GM23338 (cell line): ENCODE measurements around the gene MTR. TPM values are rescaled to one million over a fixed set of nuclear protein-coding genes. Genes with fewer than 3 reads are reported as not detected.
A peak's percentile ranks its signal among the peaks of the same experiment; 100 is the strongest.

ENCODE experiments used
- ATAC-seq: fragments of 200-7000 bp; cut with Tn5 transposase; 3 replicates; pipeline ENCODE4 v1.9.1; 2020
- DNase-seq: peaks from one replicate; pipeline ENCODE4 v3.0.0-alpha.2; 2015; ENCODE audit warnings: low spot score
- H2AFZ ChIP-seq: fragments of 200-600 bp; sonication (generic); 2 replicates; pipeline ENCODE4 v1.8.0; 2016; ENCODE audit warnings: antibody characterized with exemption, mild to moderate bottlenecking, moderate library complexity
- H3F3A ChIP-seq: fragments of 200-600 bp; sonication (generic); replicated peaks from 2 replicates; pipeline ENCODE4 v1.8.0; 2017; ENCODE audit warnings: antibody characterized with exemption, mixed run types, low read depth
- H3K27ac ChIP-seq: fragments of 200-600 bp; sonication (generic); 2 replicates; pipeline ENCODE4 v1.6.1; 2016; ENCODE audit warnings: low read depth
- H3K27me3 ChIP-seq: fragments of 200-600 bp; sonication (generic); 2 replicates; pipeline ENCODE4 v1.8.0; 2016; ENCODE audit warnings: mild to moderate bottlenecking, mixed run types, moderate library complexity; ENCODE audit not compliant: insufficient read depth
- H3K36me3 ChIP-seq: fragments of 200-600 bp; sonication (generic); 2 replicates; pipeline ENCODE4 v1.8.0; 2016; ENCODE audit warnings: mild to moderate bottlenecking; ENCODE audit not compliant: insufficient read depth
- H3K4me1 ChIP-seq: fragments of 200-600 bp; sonication (generic); 2 replicates; pipeline ENCODE4 v1.8.0; 2016; ENCODE audit warnings: mild to moderate bottlenecking, moderate library complexity; ENCODE audit not compliant: insufficient read depth
- H3K4me2 ChIP-seq: fragments of 200-600 bp; sonication (generic); 2 replicates; pipeline ENCODE4 v1.7.1; 2017; ENCODE audit warnings: mixed run types
- H3K4me3 ChIP-seq: fragments of 200-600 bp; sonication (generic); 2 replicates; pipeline ENCODE4 v1.6.1; 2016; ENCODE audit warnings: mixed run types
- H3K79me2 ChIP-seq: fragments of 200-600 bp; sonication (generic); replicated peaks from 2 replicates; pipeline ENCODE4 v1.8.0; 2017; ENCODE audit warnings: mild to moderate bottlenecking; ENCODE audit not compliant: insufficient read depth
- H3K9me2 ChIP-seq: fragments of 200-600 bp; sonication (generic); 2 replicates; pipeline ENCODE4 v1.8.0; 2017; ENCODE audit not compliant: insufficient read depth
- H4K20me1 ChIP-seq: fragments of 200-600 bp; sonication (generic); replicated peaks from 2 replicates; pipeline ENCODE4 v1.8.0; 2017; ENCODE audit warnings: mild to moderate bottlenecking; ENCODE audit not compliant: insufficient read depth
- H3K27ac Mint-ChIP-seq: 2 replicates; pipeline ENCODE4 v1.8.0; 2020; ENCODE audit warnings: inconsistent platforms, mild to moderate bottlenecking, moderate library complexity, mixed read lengths
- H3K27me3 Mint-ChIP-seq: 3 replicates; pipeline ENCODE4 v1.8.0; 2022; ENCODE audit warnings: low read depth, mild to moderate bottlenecking, moderate library complexity, mixed read lengths, inconsistent platforms; ENCODE audit not compliant: insufficient read depth, poor library complexity
- H3K36me3 Mint-ChIP-seq: 3 replicates; pipeline ENCODE4 v1.8.0; 2021; ENCODE audit warnings: low read depth, mild to moderate bottlenecking, inconsistent platforms, moderate library complexity, mixed read lengths
- H3K4me1 Mint-ChIP-seq: 3 replicates; pipeline ENCODE4 v1.8.0; 2020; ENCODE audit warnings: mild to moderate bottlenecking, inconsistent platforms, mixed read lengths
- H3K4me3 Mint-ChIP-seq: 3 replicates; pipeline ENCODE4 v1.8.0; 2021; ENCODE audit warnings: moderate library complexity, mild to moderate bottlenecking, inconsistent platforms, mixed read lengths
- H3K9me3 Mint-ChIP-seq: 3 replicates; pipeline ENCODE4 v1.8.0; 2020; ENCODE audit warnings: moderate library complexity, mild to moderate bottlenecking, inconsistent platforms, mixed read lengths
- CREB1 ChIP-seq: fragments of 250-450 bp; sonication (Bioruptor Pico); IDR thresholded peaks from 2 replicates; pipeline ENCODE4 v1.5.0; 2020; ENCODE audit warnings: low read depth, mild to moderate bottlenecking, moderate library complexity
- CTCF ChIP-seq, 2 experiments: fragments of 200-600 bp in 1 of 2; sonication (generic) in 1 of 2; conservative IDR thresholded peaks; 2 replicates each; pipeline versions ENCODE4 v1.5.1 to v1.6.1; 2016 to 2017; ENCODE audit warnings: antibody characterized with exemption in 2 of 2, low read depth in 2 of 2, mild to moderate bottlenecking in 2 of 2, moderate library complexity in 1 of 2
- ETS1 ChIP-seq: IDR thresholded peaks from 2 replicates; pipeline ENCODE4 v1.6.1; 2016; ENCODE audit warnings: antibody characterized with exemption
- EZH2phosphoT487 ChIP-seq: fragments of 200-600 bp; sonication (generic); IDR thresholded peaks from one replicate; pipeline ENCODE4 v1.8.1; 2018; ENCODE audit warnings: antibody characterized with exemption; ENCODE audit not compliant: unreplicated experiment
- JUNB ChIP-seq: IDR thresholded peaks from one replicate; pipeline ENCODE4 v1.6.1; 2016; ENCODE audit warnings: antibody characterized with exemption; ENCODE audit not compliant: unreplicated experiment
- POLR2AphosphoS5 ChIP-seq: IDR thresholded peaks from 2 replicates; pipeline ENCODE4 v1.6.1; 2016; ENCODE audit warnings: antibody characterized with exemption, low read depth
- STAT1 ChIP-seq: IDR thresholded peaks from one replicate; pipeline ENCODE4 v1.6.1; 2016; ENCODE audit warnings: antibody characterized with exemption; ENCODE audit not compliant: unreplicated experiment
- ZNF114 ChIP-seq: fragments of 250-450 bp; sonication (Bioruptor Pico); IDR thresholded peaks from 2 replicates; pipeline ENCODE4 v1.5.0; 2020; ENCODE audit warnings: mild to moderate bottlenecking, moderate library complexity
- ZNF331 ChIP-seq: fragments of 250-450 bp; sonication (Bioruptor Pico); IDR thresholded peaks from 2 replicates; pipeline ENCODE4 v1.5.0; 2020; ENCODE audit warnings: low read depth, mild to moderate bottlenecking, moderate library complexity
- ZNF462 ChIP-seq: fragments of 250-450 bp; sonication (Bioruptor Pico); IDR thresholded peaks from 2 replicates; pipeline ENCODE4 v1.5.0; 2020; ENCODE audit warnings: mild to moderate bottlenecking, moderate library complexity
- polyA plus RNA-seq: library from polyadenylated mRNA; unstranded; fragments of >200 nt; fragmentation: Nextera tagmentation; extraction: Ambion mirVana; gene quantifications from 2 replicates; pipeline ENCODE4 v1.2.1, GENCODE V29; 2016
- total RNA-seq: library from RNA; depleted of rRNA; stranded (reverse); fragments of >200 nt; shearing (Covaris generic); gene quantifications from 2 replicates; pipeline ENCODE4 v1.2.3, GENCODE V29; 2014

Gene MTR
- total and polyA plus RNA-seq, 2 experiments from 2014 or later: 6.4 to 20.0 TPM

- Mint-ChIP-seq H3K36me3 (peaks cover 3% of the 10 kb centered on the region; the same call in 2 of the 3 replicates), H3K4me3 (no peak overlapping the region), H3K27me3 (no peaks in the 10 kb centered on the region), H3K27ac (no peak overlapping the region), H3K9me3 (no peaks in the 10 kb centered on the region), H3K4me1 (no peaks in the 10 kb centered on the region; the same call in 2 of the 3 replicates)
- Histone ChIP-seq H3K4me1 (no peaks in the 10 kb centered on the region), H3K27me3 (no peaks in the 10 kb centered on the region), H4K20me1 (0 out of 2 replicates have a peak, but pooled peaks cover 4% of the 10 kb centered on the region), H3K36me3 (no peaks in the 10 kb centered on the region; the same call in none of the 2 replicates), H2AFZ (no peak overlapping the region), H3K79me2 (no peaks in the 10 kb centered on the region), H3K9me2 (no peaks in the 10 kb centered on the region), H3K4me2 (no peak overlapping the region), H3K27ac (no peak overlapping the region), H3F3A (no peaks in the 10 kb centered on the region), H3K4me3 (no peak overlapping the region)
- TF ChIP-seq ETS1 (no peak), POLR2AphosphoS5 (no peak), CREB1 (CRISPR knock-in tag) (no peak), CTCF (conservative IDR thresholded peaks at IDR 0.05; ENCODE audit: low read depth in 2 of 2) (peak; percentile 30 to 33), EZH2phosphoT487 (no peak), ZNF114 (CRISPR knock-in tag) (no peak)
- DNase-seq (no peak), ATAC-seq (no peak)
These were observed 55.2 kb downstream of the MTR start for GRCh38 chr1:236850077-236850979.

GRCh38 chr1:236851871-236852270, 56.8 kb downstream of the MTR start:
- H3K4me2 ChIP-seq: no peak overlapping the region
- H3K79me2 ChIP-seq: no peaks in the 10 kb centered on the region
- no peak overlapping the region for H2AFZ ChIP-seq
- no peaks in the 10 kb centered on the region for H3K27me3 ChIP-seq
- Mint-ChIP-seq H3K9me3 (no peaks in the 10 kb centered on the region), H3K27me3 (no peaks in the 10 kb centered on the region), H3K4me3 (no peak overlapping the region), H3K4me1 (no peaks in the 10 kb centered on the region; the same call in 2 of the 3 replicates), H3K36me3 (peaks cover 11% of the 10 kb centered on the region; the same call in 2 of the 3 replicates), H3K27ac (no peak overlapping the region)
- H3K4me1 ChIP-seq: no peaks in the 10 kb centered on the region
- DNase-seq: no peak
- no peak overlapping the region for H3K27ac ChIP-seq
- no peaks in the 10 kb centered on the region; the same call in none of the 2 replicates for H3K36me3 ChIP-seq
- no peaks in the 10 kb centered on the region for H3K9me2 ChIP-seq
- ATAC-seq: no peak
- H4K20me1 ChIP-seq: 0 out of 2 replicates have a peak, but pooled peaks cover 4% of the 10 kb centered on the region
- H3K4me3 ChIP-seq: no peak overlapping the region
- no peaks in the 10 kb centered on the region for H3F3A ChIP-seq
- TF ChIP-seq JUNB (no peak), ZNF462 (CRISPR knock-in tag) (no peak), EZH2phosphoT487 (no peak), ZNF331 (CRISPR knock-in tag) (no peak), POLR2AphosphoS5 (no peak), STAT1 (no peak)
